CD4-positive, alpha-beta T cell (primary cell): ENCODE data around the gene APOBEC3A. TPM values are rescaled to one million over a fixed set of nuclear protein-coding genes. Genes with fewer than 3 reads are reported as not detected.

Experiments used
- ATAC-seq: fragments of 200-7000 bp; cut with Tn5 transposase; one replicate; pipeline ENCODE4 v1.10.0; 2022; ENCODE audit warnings: mild to moderate bottlenecking; ENCODE audit not compliant: poor library complexity
- CTCF ChIA-PET: fragments of 350-600 bp; sonication (Branson Sonifier 250); formaldehyde crosslinking; loops from one replicate; lab custom pipeline; 2021; ENCODE audit warnings: antibody characterized with exemption, inconsistent platforms; lab: Charles Lee
- POLR2A ChIA-PET: fragments of 350-600 bp; sonication (Branson Sonifier 250); formaldehyde crosslinking; loops from one replicate; lab custom pipeline; 2021; ENCODE audit warnings: antibody characterized with exemption, inconsistent platforms; lab: Charles Lee
- DNase-seq, 14 experiments: peaks; one replicate each; pipeline ENCODE4 v3.0.0-alpha.2; 2013 to 2020; ENCODE audit warnings: mixed read lengths in 2 of 14
- H3K27ac ChIP-seq, 2 donors: one replicate each; pipeline versions ENCODE4 v1.5.1 to v1.7.0; 2013; ENCODE audit warnings: low read length in 2 of 2, low read depth in 1 of 2, mild to moderate bottlenecking in 1 of 2
- H3K27me3 ChIP-seq, 2 experiments: 1 replicate in 1 of 2; 2 replicates in 1 of 2; pipeline versions ENCODE4 v1.6.1 to v1.7.0; 2013; ENCODE audit warnings: low read length in 2 of 2, control low read depth in 1 of 2, mild to moderate bottlenecking in 1 of 2, moderate library complexity in 1 of 2; ENCODE audit not compliant: insufficient read depth in 2 of 2, control insufficient read depth in 1 of 2
- H3K36me3 ChIP-seq: one replicate; pipeline ENCODE4 v1.6.1; 2013; ENCODE audit warnings: low read length, control low read depth; ENCODE audit not compliant: insufficient read depth
- H3K4me1 ChIP-seq: one replicate; pipeline ENCODE4 v1.6.1; 2013; ENCODE audit warnings: low read length, control low read depth; ENCODE audit not compliant: insufficient read depth
- H3K4me3 ChIP-seq: one replicate; pipeline ENCODE4 v1.5.1; 2013; ENCODE audit warnings: mild to moderate bottlenecking, low read length, moderate library complexity
- H3K9me3 ChIP-seq, 2 experiments: 1 replicate in 1 of 2; 2 replicates in 1 of 2; pipeline versions ENCODE4 v1.6.1 to v1.7.0; 2013; ENCODE audit warnings: low read length in 2 of 2, mild to moderate bottlenecking in 2 of 2, control low read depth in 1 of 2, moderate library complexity in 1 of 2; ENCODE audit not compliant: control insufficient read depth in 1 of 2, insufficient read depth in 1 of 2
- H3K27ac Mint-ChIP-seq: one replicate; pipeline ENCODE4 v1.8.0; 2020; ENCODE audit warnings: mixed read lengths
- H3K27me3 Mint-ChIP-seq: one replicate; pipeline ENCODE4 v1.8.0; 2021; ENCODE audit warnings: mixed read lengths
- H3K36me3 Mint-ChIP-seq: one replicate; pipeline ENCODE4 v1.8.0; 2021; ENCODE audit warnings: low read depth, mixed read lengths
- H3K4me1 Mint-ChIP-seq: one replicate; pipeline ENCODE4 v1.8.0; 2021; ENCODE audit warnings: low read depth, mixed read lengths
- H3K4me3 Mint-ChIP-seq: one replicate; pipeline ENCODE4 v1.8.0; 2020; ENCODE audit warnings: mild to moderate bottlenecking, mixed read lengths
- H3K9me3 Mint-ChIP-seq: one replicate; pipeline ENCODE4 v1.8.0; 2020; ENCODE audit warnings: mixed read lengths
- CTCF ChIP-seq: fragments of 200-600 bp; IDR thresholded peaks from one replicate; pipeline ENCODE4 v1.8.0; 2022; ENCODE audit warnings: antibody characterized with exemption, mild to moderate bottlenecking
- intact Hi-C, 2 experiments: fragments of 100-400 bp; cut with DNase I in 1 of 2; cut with micrococcal nuclease in 1 of 2; formaldehyde crosslinking; loops; one replicate each; pipeline versions ENCODE4 v1.15.1 to v1.9.0; 2023 to 2025; cut with DNase I, micrococcal nuclease
- total RNA-seq, 174 experiments: library from RNA in 2 of 174; stranded (reverse) in 2 of 174; gene quantifications; one replicate each; pipeline ENCODE4 v1.2.3 and lab custom pipeline; 2021 to 2026

Gene APOBEC3A
- total RNA-seq, 2 experiments from 2014 or later: 0.74 to 1.6 TPM

- no peak for TF ChIP-seq CTCF
- peaks cover 5% of the 10 kb centered on the region for H3K4me1 ChIP-seq
- ChIA-PET CTCF (no interaction called here), POLR2A (no interaction called here)
- H3K9me3 Mint-ChIP-seq: no peaks in the 10 kb centered on the region
- no peaks in the 10 kb centered on the region for H3K36me3 Mint-ChIP-seq
- H3K27me3 Mint-ChIP-seq: peaks cover 46% of the 10 kb centered on the region
- H3K4me3 Mint-ChIP-seq: no peak overlapping the region
- DNase-seq (peak in 1 of 14 experiments; percentile 5), ATAC-seq (no peak)
- no peak overlapping the region for H3K27ac ChIP-seq
- H3K4me1 Mint-ChIP-seq: peaks cover 13% of the 10 kb centered on the region
- no peak overlapping the region for H3K4me3 ChIP-seq
- no peak overlapping the region for H3K27ac Mint-ChIP-seq
- peaks cover 0 to 5% of the 10 kb centered on the region in 2 experiments for H3K27me3 ChIP-seq
- no peaks in the 10 kb centered on the region for H3K9me3 ChIP-seq
- intact Hi-C loops: no loop called here
- no peaks in the 10 kb centered on the region for H3K36me3 ChIP-seq
Measured at GRCh38 chr22:38937541-38937940, 19.9 kb upstream of the APOBEC3A start.

- peaks cover 53% of the 10 kb centered on the region for H3K27me3 Mint-ChIP-seq
- H3K4me1 Mint-ChIP-seq: peaks cover 13% of the 10 kb centered on the region
- Histone ChIP-seq H3K27ac (no peak overlapping the region), H3K4me3 (no peak overlapping the region), H3K27me3 (peaks cover under 1 to 10% of the 10 kb centered on the region in 2 experiments), H3K36me3 (no peaks in the 10 kb centered on the region), H3K9me3 (no peaks in the 10 kb centered on the region), H3K4me1 (peaks cover 7% of the 10 kb centered on the region)
- ChIA-PET POLR2A (no interaction called here), CTCF (no interaction called here)
- intact Hi-C loops: no loop called here
- no peak for TF ChIP-seq CTCF
- H3K36me3 Mint-ChIP-seq: no peaks in the 10 kb centered on the region
- ATAC-seq: no peak
- H3K27ac Mint-ChIP-seq: no peak overlapping the region
- no peaks in the 10 kb centered on the region for H3K9me3 Mint-ChIP-seq
- peak in 1 of 14 experiments; percentile 4 for DNase-seq
- no peak overlapping the region for H3K4me3 Mint-ChIP-seq
Measured at GRCh38 chr22:38938221-38938620, 19.2 kb upstream of the APOBEC3A start.

- CTCF ChIA-PET: no interaction called here
- no peak for DNase-seq
- POLR2A ChIA-PET: interaction anchor here (0.7 kb wide), 1 partner anchor 67 kb away, joined by 3 read pairs; the partner anchor contains the start of gene CBX6
- Mint-ChIP-seq H3K4me3 (no peak overlapping the region), H3K36me3 (no peaks in the 10 kb centered on the region), H3K4me1 (peaks cover 13% of the 10 kb centered on the region), H3K27me3 (peaks cover 57% of the 10 kb centered on the region), H3K27ac (no peak overlapping the region), H3K9me3 (no peaks in the 10 kb centered on the region)
- TF ChIP-seq CTCF: no peak
- Histone ChIP-seq H3K36me3 (no peaks in the 10 kb centered on the region), H3K27me3 (peaks cover 3 to 14% of the 10 kb centered on the region in 2 experiments), H3K27ac (no peak overlapping the region), H3K4me3 (no peak overlapping the region), H3K9me3 (no peaks in the 10 kb centered on the region), H3K4me1 (peaks cover 11% of the 10 kb centered on the region)
- no peak for ATAC-seq
- intact Hi-C loops: no loop called here
Measured at GRCh38 chr22:38938925-38939324, 18.5 kb upstream of the APOBEC3A start.
